HepG2 (cell line): Measurements from ENCODE around the gene CRTAC1. TPM values are rescaled to one million over a fixed set of nuclear protein-coding genes. Genes with fewer than 3 reads are reported as not detected.
A peak's percentile ranks its signal among the peaks of the same experiment; 100 is the strongest.

ENCODE experiments used
- ATAC-seq: fragments of 200-7000 bp; cut with Tn5 transposase; 3 replicates; pipeline ENCODE4 v1.9.1; 2020; ENCODE audit warnings: mild to moderate bottlenecking, moderate library complexity
- BruUV-seq: library from RNA; stranded (reverse); fragments of 400-500 nt; replicated peaks from 2 replicates; lab custom pipeline; 2021; lab: Mats Ljungman, UMichigan
- CTCF ChIA-PET: fragments of 300-600 bp; formaldehyde crosslinking; extraction: SDS; loops from one replicate; lab custom pipeline; 2021; ENCODE audit warnings: low total read pairs, inconsistent platforms, low intra/inter-chr PET ratio; lab: Yijun Ruan, JAX
- POLR2A ChIA-PET: fragments of 350-600 bp; sonication (Branson Sonifier 250); formaldehyde crosslinking; loops from one replicate; lab custom pipeline; 2020; ENCODE audit warnings: antibody characterized with exemption, inconsistent platforms; lab: Yijun Ruan, JAX
- DNase-seq: peaks from one replicate; pipeline ENCODE4 v3.0.0-alpha.2; 2015; ENCODE audit warnings: low spot score
- FAIRE-seq: peaks from 3 replicates; lab custom pipeline; 2011; peaks lifted over from hg19 to GRCh38; lab: Jason Lieb, UNC
- H2AFZ ChIP-seq: one replicate; pipeline ENCODE4 v1.6.1; 2011; ENCODE audit warnings: low read length, inconsistent platforms
- H3K27ac ChIP-seq: fragments of 300-600 bp; 3 replicates; pipeline ENCODE4 v1.8.0; 2011; ENCODE audit warnings: mixed run types, mild to moderate bottlenecking, mixed read lengths, low read length, inconsistent platforms; ENCODE audit not compliant: insufficient read depth; ENCODE audit errors: extremely low read length
- H3K27me3 ChIP-seq, 2 experiments: fragments of 200-600 bp in 1 of 2; 2 replicates in 1 of 2; 3 replicates in 1 of 2; pipeline versions ENCODE4 v1.6.0 to v1.8.0; 2011; ENCODE audit warnings: low read length in 2 of 2, mild to moderate bottlenecking in 2 of 2, moderate library complexity in 2 of 2, inconsistent platforms in 1 of 2; ENCODE audit not compliant: insufficient read depth in 2 of 2, control insufficient read depth in 1 of 2
- H3K36me3 ChIP-seq, 2 experiments: fragments of 200-600 bp in 1 of 2; replicated peaks in 1 of 2; 2 replicates in 1 of 2; 3 replicates in 1 of 2; pipeline versions ENCODE4 v1.5.1 to v1.8.0; 2011; ENCODE audit warnings: low read length in 2 of 2, inconsistent platforms in 1 of 2; ENCODE audit not compliant: insufficient read depth in 2 of 2, control insufficient read depth in 1 of 2
- H3K4me1 ChIP-seq: 2 replicates; pipeline ENCODE4 v1.5.1; 2012; ENCODE audit warnings: low read length, inconsistent platforms; ENCODE audit not compliant: insufficient read depth
- H3K4me2 ChIP-seq: 2 replicates; pipeline ENCODE4 v1.6.0; 2011; ENCODE audit warnings: low read depth, low read length, inconsistent platforms
- H3K4me3 ChIP-seq, 3 experiments: fragments of 200-600 bp in 1 of 3; sonication (generic), shearing (Covaris generic) in 1 of 3; replicated peaks in 1 of 3; 2 replicates each; pipeline ENCODE4 v1.5.1; 2011 to 2016; ENCODE audit warnings: low read length in 3 of 3, inconsistent platforms in 2 of 3, low read depth in 2 of 3, mild to moderate bottlenecking in 2 of 3, control low read depth in 1 of 3, mixed read lengths in 1 of 3; ENCODE audit not compliant: insufficient read depth in 1 of 3
- H3K79me2 ChIP-seq: one replicate; pipeline ENCODE4 v1.6.1; 2011; ENCODE audit warnings: low read length, inconsistent platforms; ENCODE audit not compliant: insufficient read depth
- H3K9ac ChIP-seq: 2 replicates; pipeline ENCODE4 v1.6.0; 2011; ENCODE audit warnings: mild to moderate bottlenecking, low read depth, low read length, inconsistent platforms; ENCODE audit not compliant: insufficient read depth
- H3K9me3 ChIP-seq: 2 replicates; pipeline ENCODE4 v1.5.1; 2012; ENCODE audit warnings: mild to moderate bottlenecking, low read length
- H4K20me1 ChIP-seq: 2 replicates; pipeline ENCODE4 v1.6.0; 2011; ENCODE audit warnings: inconsistent platforms, mild to moderate bottlenecking, low read length, moderate library complexity; ENCODE audit not compliant: insufficient read depth
- LCORL ChIP-seq, 2 experiments: fragments of 450-650 bp in 1 of 2; sonication (generic) in 1 of 2; formaldehyde crosslinking in 1 of 2; IDR thresholded peaks; 2 replicates each; pipeline versions ENCODE4 v1.5.0 to v1.6.1; 2017 to 2020; ENCODE audit warnings: antibody characterized with exemption in 1 of 2, missing genetic modification reagents in 1 of 2
- MATR3 ChIP-seq: sonication (generic); formaldehyde crosslinking; IDR thresholded peaks from 2 replicates; pipeline ENCODE4 v1.4.0; 2020; ENCODE audit warnings: missing genetic modification reagents
- RARG ChIP-seq: sonication (generic); formaldehyde crosslinking; IDR thresholded peaks from 2 replicates; pipeline ENCODE4 v1.4.0; 2020; ENCODE audit warnings: low read depth, mild to moderate bottlenecking, missing genetic modification reagents
- TCF7L2 ChIP-seq: IDR thresholded peaks from 2 replicates; pipeline ENCODE4 v1.6.1; 2011; ENCODE audit warnings: mild to moderate bottlenecking, low read depth, low read length, moderate library complexity
- YEATS4 ChIP-seq: sonication (generic); formaldehyde crosslinking; IDR thresholded peaks from 2 replicates; pipeline ENCODE4 v1.4.0; 2020; ENCODE audit warnings: missing genetic modification reagents, borderline replicate concordance
- ZBTB2 ChIP-seq: sonication (generic); formaldehyde crosslinking; IDR thresholded peaks from 2 replicates; pipeline ENCODE4 v1.8.0; 2022; ENCODE audit warnings: low read depth, missing genetic modification reagents
- ZFP1 ChIP-seq: IDR thresholded peaks from 2 replicates; pipeline ENCODE4 v1.6.1; 2016
- ZNF136 ChIP-seq: sonication (generic); formaldehyde crosslinking; IDR thresholded peaks from 2 replicates; pipeline ENCODE4 v1.8.1; 2022; ENCODE audit warnings: low read depth, mild to moderate bottlenecking, moderate library complexity, missing genetic modification reagents
- ZNF569 ChIP-seq: sonication (generic); formaldehyde crosslinking; IDR thresholded peaks from 2 replicates; pipeline ENCODE4 v1.5.0; 2020; ENCODE audit warnings: mild to moderate bottlenecking, missing genetic modification reagents, moderate library complexity, borderline replicate concordance
- ZNF704 ChIP-seq: sonication (generic); formaldehyde crosslinking; IDR thresholded peaks from 2 replicates; pipeline ENCODE4 v1.8.1; 2023; ENCODE audit warnings: mild to moderate bottlenecking, inconsistent platforms, moderate library complexity, missing genetic modification reagents, borderline replicate concordance
- ZNF747 ChIP-seq: sonication (generic); formaldehyde crosslinking; IDR thresholded peaks from 2 replicates; pipeline ENCODE4 v1.8.1; 2023; ENCODE audit warnings: missing genetic modification reagents, mild to moderate bottlenecking, borderline replicate concordance
- ZNF768 ChIP-seq: sonication (generic); formaldehyde crosslinking; IDR thresholded peaks from 2 replicates; pipeline ENCODE4 v1.4.0; 2020; ENCODE audit warnings: missing genetic modification reagents
- WGBS: methylation state at CpG from one replicate; pipeline ENCODE4 v1.1.6; 2017; ENCODE audit warnings: low lambda C conversion rate; 5-methylcytosine and 5-hydroxymethylcytosine counted together
- in situ Hi-C: cut with HindIII; loops from 2 replicates; pipeline ENCODE4 v1.10.0; 2017; ENCODE audit warnings: low pct_unique_long_range_greater_than_20kb; ENCODE audit not compliant: extremely low pct_ligation_motif_present
- intact Hi-C: fragments of 100-400 bp; cut with micrococcal nuclease; formaldehyde crosslinking; loops from one replicate; pipeline ENCODE4 v1.10.0; 2022; ENCODE audit not compliant: unreplicated experiment
- polyA plus RNA-seq, 8 experiments: library from polyadenylated mRNA; depleted of rRNA in 3 of 8; stranded (reverse) in 7 of 8; unstranded in 1 of 8; fragments of >200 nt; fragmentation: Illumina TruSeq in 4 of 8; extraction: Trizol in 4 of 8; gene quantifications; 2 replicates each; pipeline versions ENCODE4 v1.2.1 to v1.2.3, GENCODE V29; 2011 to 2016; ENCODE audit warnings: low read depth in 4 of 8, missing spikeins in 1 of 8, mixed read lengths in 1 of 8; ENCODE audit not compliant: insufficient read depth in 1 of 8
- total RNA-seq, 5 experiments: library from RNA; depleted of rRNA; stranded (reverse); fragments of >200 nt; fragmentation: Illumina TruSeq; extraction: Trizol; gene quantifications; 2 replicates each; pipeline ENCODE4 v1.2.3, GENCODE V29; 2016; ENCODE audit warnings: low read depth in 1 of 5
- TF ChIP-seq, protein P1 (sequence below): sonication (generic); formaldehyde crosslinking; IDR thresholded peaks from 2 replicates; pipeline ENCODE4 v1.8.1; 2023; ENCODE audit warnings: missing genetic modification reagents, inconsistent platforms, borderline replicate concordance

Gene CRTAC1
- total and polyA plus RNA-seq, 2 of the 13 experiments (the other 11 are each of a cell fraction or from before 2014, with no cell fraction given): not detected

GRCh38 chr10:97868134-97868685, 162.2 kb downstream of the CRTAC1 start:
- Histone ChIP-seq H2AFZ (no peak overlapping the region), H3K9me3 (no peaks in the 10 kb centered on the region), H3K27me3 (peaks cover 15 to 83% of the 10 kb centered on the region in 2 experiments), H3K9ac (no peak overlapping the region), H3K4me3 (no peak overlapping the region), H3K27ac (no peak overlapping the region), H3K36me3 (no peaks in the 10 kb centered on the region), H4K20me1 (no peaks in the 10 kb centered on the region), H3K4me1 (peaks cover 14% of the 10 kb centered on the region), H3K79me2 (no peaks in the 10 kb centered on the region), H3K4me2 (no peak overlapping the region)
- ATAC-seq: peak; percentile 14; the same call in 1 of the 3 replicates
- in situ Hi-C loops (loop anchor here (5.0 kb wide), 2 partner anchors 76 to 111 kb away; no protein-coding TSS in a partner anchor), intact Hi-C loops (no loop called here)
- FAIRE-seq: no peak
- BruUV-seq: no TSS peak
- TF ChIP-seq ZNF747 (CRISPR knock-in tag): no peak
- TF ChIP-seq ZNF768: peak; percentile 86
- POLR2A ChIA-PET: no interaction called here
- CTCF ChIA-PET: interaction anchor here (1.4 to 3.1 kb wide), 3 partner anchors 76 to 109 kb away, joined by 3 to 25 read pairs (median 24); no protein-coding TSS in a partner anchor
- 0% methylated on average over 1 of the region's 4 CpGs for WGBS
- no peak for DNase-seq

- intact Hi-C loops: no loop called here
- TF ChIP-seq ZNF136 (CRISPR knock-in tag) (no peak), YEATS4 (CRISPR knock-in tag) (no peak), ZNF569 (CRISPR knock-in tag) (no peak), ZBTB2 (CRISPR knock-in tag) (no peak), LCORL (IDR thresholded peaks at IDR 0.05) (no peak), LCORL (CRISPR knock-in tag; IDR thresholded peaks at IDR 0.05) (no peak), ZNF704 (CRISPR knock-in tag) (no peak), MATR3 (CRISPR knock-in tag) (no peak), ZFP1 (CRISPR knock-in tag) (no peak), TCF7L2 (no peak), RARG (no peak)
- TF ChIP-seq, protein P1, sequence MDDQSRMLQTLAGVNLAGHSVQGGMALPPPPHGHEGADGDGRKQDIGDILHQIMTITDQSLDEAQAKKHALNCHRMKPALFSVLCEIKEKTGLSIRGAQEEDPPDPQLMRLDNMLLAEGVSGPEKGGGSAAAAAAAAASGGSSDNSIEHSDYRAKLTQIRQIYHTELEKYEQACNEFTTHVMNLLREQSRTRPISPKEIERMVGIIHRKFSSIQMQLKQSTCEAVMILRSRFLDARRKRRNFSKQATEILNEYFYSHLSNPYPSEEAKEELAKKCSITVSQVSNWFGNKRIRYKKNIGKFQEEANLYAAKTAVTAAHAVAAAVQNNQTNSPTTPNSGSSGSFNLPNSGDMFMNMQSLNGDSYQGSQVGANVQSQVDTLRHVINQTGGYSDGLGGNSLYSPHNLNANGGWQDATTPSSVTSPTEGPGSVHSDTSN (CRISPR knock-in tag): no peak
Observed at GRCh38 chr10:97867220-97867800, 163.1 kb downstream of the CRTAC1 start.

More at GRCh38 chr10:97867220-97867800, 163.1 kb downstream of the CRTAC1 start:
- ATAC-seq (no peak), DNase-seq (no peak), FAIRE-seq (no peak)
- Histone ChIP-seq H4K20me1 (no peaks in the 10 kb centered on the region), H2AFZ (no peak overlapping the region), H3K9ac (no peak overlapping the region), H3K79me2 (no peaks in the 10 kb centered on the region), H3K4me2 (no peak overlapping the region), H3K4me3 (no peak overlapping the region), H3K36me3 (no peaks in the 10 kb centered on the region), H3K27me3 (peaks cover 15 to 87% of the 10 kb centered on the region in 2 experiments), H3K27ac (no peak overlapping the region), H3K9me3 (no peaks in the 10 kb centered on the region), H3K4me1 (peaks cover 14% of the 10 kb centered on the region)
- ChIA-PET POLR2A (no interaction called here), CTCF (no interaction called here)
- WGBS: 11% methylated on average over 8 of the region's 10 CpGs
- no TSS peak for BruUV-seq
- in situ Hi-C loops: loop anchor here (5.0 kb wide), 2 partner anchors 75 to 110 kb away; no protein-coding TSS in a partner anchor
